Measurements from ENCODE around the gene PLCB1.
"Not testable (repeated sequence)": the region's sequence is repeated elsewhere in the genome, so short reads cannot be mapped to it uniquely, and the experiment has no call there.

The PLCB1 gene

GRCh38 chr20:8851446-8851845 is 719.4 kb downstream of the PLCB1 start:
- POLR2A ChIA-PET: no interaction called here
- no peak overlapping the region for H3K4me3 ChIP-seq (ENCODE audit: control insufficient read depth in 1 of 7, extremely low read depth in 1 of 7, insufficient read depth in 4 of 7, low read depth in 2 of 7, low read length in 6 of 7)
- H3K4me1 ChIP-seq (ENCODE audit: control extremely low read depth in 1 of 4, control insufficient read depth in 4 of 4, insufficient read depth in 4 of 4, low read length in 3 of 4): peaks cover 0 to 7% (median 2%) of the 10 kb centered on the region in 4 experiments
- CTCF ChIA-PET: no interaction called here
- DNase-seq: no peak
- no peak overlapping the region for H3K27ac ChIP-seq (ENCODE audit: insufficient read depth in 1 of 2, low read depth in 1 of 2, low read length in 2 of 2, poor library complexity in 1 of 2, severe bottlenecking in 2 of 2)
- H3K27me3 ChIP-seq (replicated peaks in 2 of 5; ENCODE audit: control insufficient read depth in 4 of 5, insufficient read depth in 5 of 5, low read length in 4 of 5): no peaks in the 10 kb centered on the region
- H3K9me3 ChIP-seq (ENCODE audit: control extremely low read depth in 1 of 5, control insufficient read depth in 4 of 5, insufficient read depth in 2 of 5, low read depth in 1 of 5, low read length in 4 of 5): no peaks in the 10 kb centered on the region
- no CpG with 5 or more reads among the region's 1 CpG for WGBS (ENCODE audit: insufficient coverage)
- peaks cover 0 to 2% (median 0%) of the 10 kb centered on the region in 4 experiments for H3K36me3 ChIP-seq (ENCODE audit: control insufficient read depth in 4 of 4, insufficient read depth in 4 of 4, low read length in 3 of 4)

DNA sequence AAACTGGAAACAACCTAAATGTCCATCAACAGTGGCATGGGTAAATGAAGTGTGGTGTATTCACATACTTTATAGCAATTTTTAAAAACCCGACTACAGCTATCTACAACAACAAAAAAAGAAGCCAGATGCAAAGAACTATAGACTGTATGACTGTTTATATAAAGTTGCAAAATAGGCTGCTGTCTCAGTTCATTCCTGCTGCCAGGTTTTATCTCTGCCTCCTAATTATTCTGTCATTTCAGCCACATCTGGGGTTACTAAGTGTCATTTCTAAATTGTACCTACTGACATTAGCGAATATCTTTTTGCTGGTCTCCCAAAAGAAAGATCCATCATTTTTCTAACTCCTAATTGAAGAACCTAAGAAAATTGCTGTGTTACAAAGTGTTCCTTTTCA is 719.9 kb downstream of the PLCB1 start:
- WGBS (ENCODE audit: insufficient coverage): 100% methylated on average over 1 of the region's 2 CpGs
- H3K27ac ChIP-seq (ENCODE audit: insufficient read depth in 1 of 2, low read depth in 1 of 2, low read length in 2 of 2, poor library complexity in 1 of 2, severe bottlenecking in 2 of 2); H3K4me3 ChIP-seq (ENCODE audit: control insufficient read depth in 1 of 7, extremely low read depth in 1 of 7, insufficient read depth in 4 of 7, low read depth in 2 of 7, low read length in 6 of 7); H3K27me3 ChIP-seq (replicated peaks in 2 of 5; ENCODE audit: control insufficient read depth in 4 of 5, insufficient read depth in 5 of 5, low read length in 4 of 5); POLR2A ChIA-PET; H3K36me3 ChIP-seq (ENCODE audit: control insufficient read depth in 4 of 4, insufficient read depth in 4 of 4, low read length in 3 of 4); DNase-seq; H3K4me1 ChIP-seq (ENCODE audit: control extremely low read depth in 1 of 4, control insufficient read depth in 4 of 4, insufficient read depth in 4 of 4, low read length in 3 of 4); CTCF ChIA-PET; H3K9me3 ChIP-seq (ENCODE audit: control extremely low read depth in 1 of 5, control insufficient read depth in 4 of 5, insufficient read depth in 2 of 5, low read depth in 1 of 5, low read length in 4 of 5): not testable (repeated sequence)

GRCh38 chr20:8853211-8853610 is 721.1 kb downstream of the PLCB1 start:
- H3K27ac ChIP-seq (ENCODE audit: insufficient read depth in 1 of 2, low read depth in 1 of 2, low read length in 2 of 2, poor library complexity in 1 of 2, severe bottlenecking in 2 of 2); POLR2A ChIA-PET; H3K9me3 ChIP-seq (ENCODE audit: control extremely low read depth in 1 of 5, control insufficient read depth in 4 of 5, insufficient read depth in 2 of 5, low read depth in 1 of 5, low read length in 4 of 5): not testable (repeated sequence)

DNA sequence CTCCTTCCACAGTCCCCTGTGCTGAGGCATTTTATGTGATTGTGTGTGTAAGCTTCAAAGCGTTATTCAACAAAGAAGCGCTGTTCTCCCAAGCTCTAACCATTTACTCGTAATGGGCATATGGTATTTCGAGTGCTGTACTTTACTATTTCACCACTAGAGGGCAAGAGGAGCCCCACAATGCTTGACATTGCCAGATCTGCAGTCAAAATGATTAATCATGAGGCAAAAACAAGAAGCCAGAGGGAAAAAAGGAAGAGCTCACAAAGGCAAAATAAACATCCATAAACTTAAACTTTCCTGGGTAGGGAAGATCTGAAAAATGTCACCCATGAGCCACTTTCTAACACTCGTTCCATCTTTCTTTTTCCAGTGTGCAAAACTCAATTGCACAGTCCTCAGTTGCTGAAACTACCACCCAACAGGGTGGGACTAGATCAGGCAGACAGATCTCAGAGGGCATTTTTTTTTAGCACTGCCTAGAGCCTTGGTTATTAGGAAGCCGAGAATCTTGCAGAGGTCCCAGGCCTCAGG is 721.8 kb downstream of the PLCB1 start:
- H3K4me3 ChIP-seq (ENCODE audit: control insufficient read depth in 1 of 7, extremely low read depth in 1 of 7, insufficient read depth in 4 of 7, low read depth in 2 of 7, low read length in 6 of 7): peak overlapping the region in 1 of 7 experiments; percentile 1
- no peak overlapping the region for H3K27ac ChIP-seq (ENCODE audit: insufficient read depth in 1 of 2, low read depth in 1 of 2, low read length in 2 of 2, poor library complexity in 1 of 2, severe bottlenecking in 2 of 2)
- H3K4me1 ChIP-seq (ENCODE audit: control extremely low read depth in 1 of 4, control insufficient read depth in 4 of 4, insufficient read depth in 4 of 4, low read length in 3 of 4): peaks cover 0 to 7% (median 2%) of the 10 kb centered on the region in 4 experiments
- no peaks in the 10 kb centered on the region for H3K36me3 ChIP-seq (ENCODE audit: control insufficient read depth in 4 of 4, insufficient read depth in 4 of 4, low read length in 3 of 4)
- no peaks in the 10 kb centered on the region for H3K27me3 ChIP-seq (replicated peaks in 2 of 5; ENCODE audit: control insufficient read depth in 4 of 5, insufficient read depth in 5 of 5, low read length in 4 of 5)
- H3K9me3 ChIP-seq (ENCODE audit: control extremely low read depth in 1 of 5, control insufficient read depth in 4 of 5, insufficient read depth in 2 of 5, low read depth in 1 of 5, low read length in 4 of 5): no peaks in the 10 kb centered on the region
- WGBS (ENCODE audit: insufficient coverage): 20% methylated on average over 3 of the region's 6 CpGs
- ChIA-PET CTCF (interaction anchor here (0.6 to 2.0 kb wide), 35 partner anchors 9 to 538 kb away, joined by 3 to 15 read pairs (median 4); no protein-coding TSS in a partner anchor), POLR2A (no interaction called here)
- DNase-seq: peak; percentile 72 to 83 (median 80)

More at GRCh38 chr20:8853211-8853610, 721.1 kb downstream of the PLCB1 start:
- not testable (repeated sequence) for H3K4me1 ChIP-seq (ENCODE audit: control extremely low read depth in 1 of 4, control insufficient read depth in 4 of 4, insufficient read depth in 4 of 4, low read length in 3 of 4); H3K36me3 ChIP-seq (ENCODE audit: control insufficient read depth in 4 of 4, insufficient read depth in 4 of 4, low read length in 3 of 4); H3K4me3 ChIP-seq (ENCODE audit: control insufficient read depth in 1 of 7, extremely low read depth in 1 of 7, insufficient read depth in 4 of 7, low read depth in 2 of 7, low read length in 6 of 7); H3K27me3 ChIP-seq (replicated peaks in 2 of 5; ENCODE audit: control insufficient read depth in 4 of 5, insufficient read depth in 5 of 5, low read length in 4 of 5)
- peak in 2 of 3 donors; percentile 23 to 29 for DNase-seq
- WGBS (ENCODE audit: insufficient coverage): 17% methylated on average over 1 of the region's 3 CpGs
- CTCF ChIA-PET: interaction anchor here (0.8 to 2.0 kb wide), 29 partner anchors 12 to 539 kb away, joined by 3 to 15 read pairs (median 4); no protein-coding TSS in a partner anchor

DNA sequence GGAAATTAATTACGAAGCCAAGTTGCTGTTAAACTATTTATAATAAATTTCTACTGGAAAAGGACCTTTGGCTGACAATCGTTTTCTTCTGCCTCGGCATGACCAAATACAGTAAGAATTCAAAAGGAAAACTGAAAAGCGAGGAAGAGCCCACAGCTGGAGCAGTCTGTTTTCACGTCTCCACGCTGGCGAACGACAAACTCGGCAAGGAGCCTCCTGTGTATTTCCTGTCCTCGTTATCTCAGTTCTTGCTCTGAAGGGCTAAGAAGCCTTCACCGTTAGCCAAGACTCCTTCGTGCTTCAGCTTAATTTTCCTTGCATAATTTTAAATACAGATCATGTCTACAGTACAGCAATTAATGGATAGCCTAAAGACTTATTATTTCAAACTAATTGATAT is 722.5 kb downstream of the PLCB1 start:
- ChIA-PET CTCF (interaction anchor here (0.8 to 2.0 kb wide), 10 partner anchors 8 to 505 kb away, joined by 3 to 15 read pairs (median 4); no protein-coding TSS in a partner anchor), POLR2A (no interaction called here)
- H3K4me3 ChIP-seq (ENCODE audit: control insufficient read depth in 1 of 7, extremely low read depth in 1 of 7, insufficient read depth in 4 of 7, low read depth in 2 of 7, low read length in 6 of 7): no peak overlapping the region

DNA sequence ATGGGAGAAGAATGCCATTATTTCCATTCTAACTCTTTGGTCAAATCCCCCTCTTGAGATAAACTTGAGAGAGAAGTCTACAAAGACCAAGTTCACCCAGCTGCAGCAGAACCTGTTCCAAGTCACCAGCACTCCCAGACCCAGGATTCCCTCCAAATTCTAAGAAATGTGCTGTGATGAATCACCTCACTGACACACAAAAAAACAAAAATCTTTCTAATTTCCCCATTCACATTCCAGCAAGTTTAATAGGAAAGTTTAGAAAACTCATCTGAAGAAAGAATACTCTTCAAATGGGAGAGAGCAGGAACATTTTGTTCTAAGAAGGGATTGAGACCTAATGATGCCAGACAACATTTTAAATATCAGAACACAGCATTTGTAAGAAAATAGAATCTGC is 723.2 kb downstream of the PLCB1 start:
- Histone ChIP-seq H3K4me1 (ENCODE audit: control extremely low read depth in 1 of 4, control insufficient read depth in 4 of 4, insufficient read depth in 4 of 4, low read length in 3 of 4) (peaks cover 0 to 7% (median 2%) of the 10 kb centered on the region in 4 experiments), H3K9me3 (ENCODE audit: control extremely low read depth in 1 of 5, control insufficient read depth in 4 of 5, insufficient read depth in 2 of 5, low read depth in 1 of 5, low read length in 4 of 5) (no peaks in the 10 kb centered on the region), H3K27me3 (replicated peaks in 2 of 5; ENCODE audit: control insufficient read depth in 4 of 5, insufficient read depth in 5 of 5, low read length in 4 of 5) (no peaks in the 10 kb centered on the region), H3K4me3 (ENCODE audit: control insufficient read depth in 1 of 7, extremely low read depth in 1 of 7, insufficient read depth in 4 of 7, low read depth in 2 of 7, low read length in 6 of 7) (no peak overlapping the region), H3K36me3 (ENCODE audit: control insufficient read depth in 4 of 4, insufficient read depth in 4 of 4, low read length in 3 of 4) (no peaks in the 10 kb centered on the region), H3K27ac (ENCODE audit: insufficient read depth in 1 of 2, low read depth in 1 of 2, low read length in 2 of 2, poor library complexity in 1 of 2, severe bottlenecking in 2 of 2) (no peak overlapping the region)
- no peak for DNase-seq
- POLR2A ChIA-PET: no interaction called here
- CTCF ChIA-PET: interaction anchor here (1.4 to 2.0 kb wide), 3 partner anchors 28 to 501 kb away, joined by 3 to 6 read pairs (median 3); no protein-coding TSS in a partner anchor

More for the DNA sequence above, 722.5 kb downstream of the PLCB1 start:
- no peak overlapping the region for H3K27ac ChIP-seq (ENCODE audit: insufficient read depth in 1 of 2, low read depth in 1 of 2, low read length in 2 of 2, poor library complexity in 1 of 2, severe bottlenecking in 2 of 2)
- no peaks in the 10 kb centered on the region for H3K36me3 ChIP-seq (ENCODE audit: control insufficient read depth in 4 of 4, insufficient read depth in 4 of 4, low read length in 3 of 4)
- no peaks in the 10 kb centered on the region for H3K27me3 ChIP-seq (replicated peaks in 2 of 5; ENCODE audit: control insufficient read depth in 4 of 5, insufficient read depth in 5 of 5, low read length in 4 of 5)
- H3K9me3 ChIP-seq (ENCODE audit: control extremely low read depth in 1 of 5, control insufficient read depth in 4 of 5, insufficient read depth in 2 of 5, low read depth in 1 of 5, low read length in 4 of 5): no peaks in the 10 kb centered on the region
- DNase-seq: no peak
- peaks cover 0 to 7% (median 2%) of the 10 kb centered on the region in 4 experiments for H3K4me1 ChIP-seq (ENCODE audit: control extremely low read depth in 1 of 4, control insufficient read depth in 4 of 4, insufficient read depth in 4 of 4, low read length in 3 of 4)
- 91% methylated on average over 9 of the region's 12 CpGs for WGBS (ENCODE audit: insufficient coverage)

GRCh38 chr20:8856668-8857067 is 724.6 kb downstream of the PLCB1 start:
- H3K4me3 ChIP-seq (ENCODE audit: control insufficient read depth in 1 of 7, extremely low read depth in 1 of 7, insufficient read depth in 4 of 7, low read depth in 2 of 7, low read length in 6 of 7): no peak overlapping the region
- peaks cover 0 to 7% (median 2%) of the 10 kb centered on the region in 4 experiments for H3K4me1 ChIP-seq (ENCODE audit: control extremely low read depth in 1 of 4, control insufficient read depth in 4 of 4, insufficient read depth in 4 of 4, low read length in 3 of 4)
- POLR2A ChIA-PET: no interaction called here
- H3K27me3 ChIP-seq (replicated peaks in 2 of 5; ENCODE audit: control insufficient read depth in 4 of 5, insufficient read depth in 5 of 5, low read length in 4 of 5): no peaks in the 10 kb centered on the region
- CTCF ChIA-PET: interaction anchor here (1.0 to 1.4 kb wide), 3 partner anchors 330 to 537 kb away, joined by 3 read pairs; no protein-coding TSS in a partner anchor
- DNase-seq: no peak
- H3K9me3 ChIP-seq (ENCODE audit: control extremely low read depth in 1 of 5, control insufficient read depth in 4 of 5, insufficient read depth in 2 of 5, low read depth in 1 of 5, low read length in 4 of 5): no peaks in the 10 kb centered on the region
- no peak overlapping the region for H3K27ac ChIP-seq (ENCODE audit: insufficient read depth in 1 of 2, low read depth in 1 of 2, low read length in 2 of 2, poor library complexity in 1 of 2, severe bottlenecking in 2 of 2)
- WGBS (ENCODE audit: insufficient coverage): no CpG with 5 or more reads among the region's 1 CpG
- H3K36me3 ChIP-seq (ENCODE audit: control insufficient read depth in 4 of 4, insufficient read depth in 4 of 4, low read length in 3 of 4): no peaks in the 10 kb centered on the region

Data from common myeloid progenitor, CD34-positive (primary cell).